HepG2 (cell line): Measurements from ENCODE around the gene CDH1. TPM values are rescaled to one million over a fixed set of nuclear protein-coding genes. Genes with fewer than 3 reads are reported as not detected.

Source experiments
- AGO2 ChIP-seq: fragments of 200-400 bp; formaldehyde crosslinking; optimal IDR thresholded peaks from 2 replicates; pipeline ENCODE3; 2017; ENCODE audit warnings: mild to moderate bottlenecking, low read depth, low read length, moderate library complexity
- BCL3 ChIP-seq: sonication (generic); formaldehyde crosslinking; IDR thresholded peaks from 2 replicates; pipeline ENCODE4 v1.5.1; 2020; ENCODE audit warnings: mild to moderate bottlenecking, missing genetic modification reagents, moderate library complexity
- GABPA ChIP-seq, 2 experiments: IDR thresholded peaks; 2 replicates each; pipeline ENCODE4 v1.6.1; 2011 to 2016; ENCODE audit warnings: low read depth in 2 of 2, low read length in 1 of 2, missing biosample characterization in 1 of 2, missing genetic modification characterization in 1 of 2
- NFAT5 ChIP-seq: sonication (generic); formaldehyde crosslinking; IDR thresholded peaks from 2 replicates; pipeline ENCODE4 v1.4.0; 2020; ENCODE audit warnings: missing genetic modification reagents
- PBX3 ChIP-seq: sonication (generic); formaldehyde crosslinking; IDR thresholded peaks from 2 replicates; pipeline ENCODE4 v1.8.1; 2023; ENCODE audit warnings: missing genetic modification reagents, inconsistent platforms, borderline replicate concordance
- SAP130 ChIP-seq: IDR thresholded peaks from 2 replicates; pipeline ENCODE4 v1.6.1; 2016; ENCODE audit warnings: low read depth
- SKIL ChIP-seq: sonication (generic); formaldehyde crosslinking; IDR thresholded peaks from 2 replicates; pipeline ENCODE4 v1.8.0; 2022; ENCODE audit warnings: missing genetic modification reagents, mild to moderate bottlenecking, moderate library complexity, borderline replicate concordance
- ZBTB2 ChIP-seq: sonication (generic); formaldehyde crosslinking; IDR thresholded peaks from 2 replicates; pipeline ENCODE4 v1.8.0; 2022; ENCODE audit warnings: low read depth, missing genetic modification reagents
- ZFP37 ChIP-seq: sonication (generic); formaldehyde crosslinking; IDR thresholded peaks from 2 replicates; pipeline ENCODE4 v1.4.0; 2020; ENCODE audit warnings: missing genetic modification reagents, borderline replicate concordance
- ZNF280D ChIP-seq: sonication (generic); formaldehyde crosslinking; IDR thresholded peaks from 2 replicates; pipeline ENCODE4 v1.5.1; 2020; ENCODE audit warnings: mild to moderate bottlenecking, missing genetic modification reagents
- ZSCAN30 ChIP-seq: sonication (generic); formaldehyde crosslinking; IDR thresholded peaks from 2 replicates; pipeline ENCODE4 v1.5.0; 2020; ENCODE audit warnings: mild to moderate bottlenecking, missing genetic modification reagents
- polyA plus RNA-seq, 8 experiments: library from polyadenylated mRNA; depleted of rRNA in 3 of 8; stranded (reverse) in 7 of 8; unstranded in 1 of 8; fragments of >200 nt; fragmentation: Illumina TruSeq in 4 of 8; extraction: Trizol in 4 of 8; gene quantifications; 2 replicates each; pipeline versions ENCODE4 v1.2.1 to v1.2.3, GENCODE V29; 2011 to 2016; ENCODE audit warnings: low read depth in 4 of 8, missing spikeins in 1 of 8, mixed read lengths in 1 of 8; ENCODE audit not compliant: insufficient read depth in 1 of 8
- total RNA-seq, 5 experiments: library from RNA; depleted of rRNA; stranded (reverse); fragments of >200 nt; fragmentation: Illumina TruSeq; extraction: Trizol; gene quantifications; 2 replicates each; pipeline ENCODE4 v1.2.3, GENCODE V29; 2016; ENCODE audit warnings: low read depth in 1 of 5

CDH1 gene
- total and polyA plus RNA-seq, 2 of the 13 experiments (the other 11 are each of a cell fraction or from before 2014, with no cell fraction given), result 0.95 to 9.8 TPM

- TF ChIP-seq SKIL (CRISPR knock-in tag), result peak; percentile 29; the same call in 1 of the 2 replicates
- TF ChIP-seq BCL3 (CRISPR knock-in tag), result 0 out of 2 replicates have a peak, but pooled peaks have one; percentile 20
- TF ChIP-seq ZBTB2 (CRISPR knock-in tag), result no peak
- TF ChIP-seq PBX3 (CRISPR knock-in tag), result no peak
- TF ChIP-seq NFAT5 (CRISPR knock-in tag), result no peak
- TF ChIP-seq AGO2, result no peak
- no peak for TF ChIP-seq ZNF280D (CRISPR knock-in tag)
- TF ChIP-seq GABPA (IDR thresholded peaks at IDR 0.05; ENCODE audit: low read depth, low read length), result no peak
- no peak for TF ChIP-seq GABPA (CRISPR knock-in tag; IDR thresholded peaks at IDR 0.05; ENCODE audit: low read depth)
- peak; percentile 33; the same call in 1 of the 2 replicates for TF ChIP-seq SAP130 (CRISPR knock-in tag)
- TF ChIP-seq ZFP37, result no peak
- TF ChIP-seq ZSCAN30 (CRISPR knock-in tag), result no peak
Measured at GRCh38 chr16:68860978-68861892, 124.1 kb downstream of the CDH1 start (continued).
